ENCODE results near the gene ZNF101.

- TF ChIP-seq CTCF (optimal IDR thresholded peaks at IDR 0.05 in 1 of 3, IDR thresholded peaks at IDR 0.05 in 1 of 3, conservative IDR thresholded peaks at IDR 0.05 in 1 of 3; ENCODE audit: extremely low read depth in 1 of 3, insufficient read depth in 2 of 3, low read length in 3 of 3) (no peak), EZH2 (IDR thresholded peaks at IDR 0.05; ENCODE audit: low read length) (no peak)
These were observed 21.4 kb upstream of the ZNF101 start for GRCh38 chr19:19647037-19647835.
